NT2/D1 (cell line): ENCODE measurements around the gene CDH5.
A peak's percentile ranks its signal among the peaks of the same experiment; 100 is the strongest.

Experiments
- DNase-seq: peaks from one replicate; pipeline ENCODE4 v3.0.0-alpha.2; 2011; ENCODE audit warnings: low read depth, low spot score
- H3K27me3 ChIP-seq: 2 replicates; pipeline ENCODE4 v1.6.0; 2011; ENCODE audit warnings: mild to moderate bottlenecking; ENCODE audit not compliant: insufficient read length, insufficient read depth
- H3K36me3 ChIP-seq: 2 replicates; pipeline ENCODE4 v1.6.1; 2011; ENCODE audit warnings: mild to moderate bottlenecking, low read length, mixed read lengths; ENCODE audit not compliant: insufficient read depth, insufficient read length
- H3K4me1 ChIP-seq: 2 replicates; pipeline ENCODE4 v1.5.1; 2011; ENCODE audit not compliant: insufficient read depth, insufficient read length
- H3K4me3 ChIP-seq: 2 replicates; pipeline ENCODE4 v1.5.1; 2011; ENCODE audit warnings: low read depth; ENCODE audit not compliant: insufficient read length
- H3K9ac ChIP-seq: 2 replicates; pipeline ENCODE4 v1.6.0; 2011; ENCODE audit warnings: low read depth; ENCODE audit not compliant: insufficient read length
- H3K9me3 ChIP-seq: 2 replicates; pipeline ENCODE4 v1.5.1; 2011; ENCODE audit warnings: mild to moderate bottlenecking, low read length; ENCODE audit not compliant: insufficient read depth
- SUZ12 ChIP-seq: IDR thresholded peaks from 2 replicates; pipeline ENCODE4 v1.6.1; 2011; ENCODE audit not compliant: insufficient read length, insufficient read depth; ENCODE audit errors: extremely low read depth
- YY1 ChIP-seq: IDR thresholded peaks from 2 replicates; pipeline ENCODE4 v1.6.1; 2011; ENCODE audit not compliant: insufficient read length, insufficient read depth
- ZNF274 ChIP-seq: IDR thresholded peaks from 2 replicates; pipeline ENCODE4 v1.6.1; 2011; ENCODE audit warnings: mild to moderate bottlenecking, low read depth, low read length

The CDH5 gene

GRCh38 chr16:66342294-66342900 is 24.1 kb upstream of the CDH5 start:
- H3K27me3 ChIP-seq = no peaks in the 10 kb centered on the region
- no peak overlapping the region for H3K4me3 ChIP-seq
- peak; percentile 48 for DNase-seq
- H3K9me3 ChIP-seq = no peaks in the 10 kb centered on the region; the same call in 1 of the 2 replicates
- peaks cover 7% of the 10 kb centered on the region for H3K4me1 ChIP-seq
- TF ChIP-seq SUZ12 (no peak), YY1 (no peak), ZNF274 (no peak)
- H3K9ac ChIP-seq = no peak overlapping the region
- no peaks in the 10 kb centered on the region for H3K36me3 ChIP-seq

- Histone ChIP-seq H3K4me3 (no peak overlapping the region), H3K36me3 (no peaks in the 10 kb centered on the region), H3K9ac (no peak overlapping the region), H3K9me3 (no peaks in the 10 kb centered on the region), H3K27me3 (no peaks in the 10 kb centered on the region), H3K4me1 (peaks cover 7% of the 10 kb centered on the region)
- DNase-seq = peak; percentile 28
- TF ChIP-seq SUZ12 (no peak), YY1 (no peak), ZNF274 (no peak)
Observed at GRCh38 chr16:66344533-66345145, 21.9 kb upstream of the CDH5 start.

DNA sequence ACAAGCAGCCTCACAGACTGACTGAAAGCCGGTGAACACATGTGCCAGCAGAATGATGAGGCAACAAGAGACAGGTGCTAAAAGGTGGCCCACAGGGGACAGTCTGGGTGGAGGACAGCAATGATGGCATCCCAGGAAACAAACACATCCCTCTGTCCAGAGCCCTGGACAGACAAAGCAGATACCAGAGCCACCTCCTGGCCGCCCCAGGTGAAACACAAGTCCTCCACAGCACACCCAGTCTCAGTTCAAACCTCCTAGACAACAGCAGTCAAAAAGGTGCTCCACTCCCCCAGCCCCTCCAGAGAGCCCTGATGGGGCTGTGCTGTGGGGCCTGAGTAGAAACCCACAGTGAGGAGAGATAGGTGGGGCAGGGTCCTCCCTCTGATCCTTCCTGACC is 20.3 kb upstream of the CDH5 start:
- H3K4me1 ChIP-seq = peaks cover 7% of the 10 kb centered on the region
- H3K9ac ChIP-seq = no peak overlapping the region
- H3K27me3 ChIP-seq = no peaks in the 10 kb centered on the region
- no peak for DNase-seq
- no peak overlapping the region for H3K4me3 ChIP-seq
- no peaks in the 10 kb centered on the region for H3K9me3 ChIP-seq
- H3K36me3 ChIP-seq = no peaks in the 10 kb centered on the region
- no peak for TF ChIP-seq YY1
- no peak for TF ChIP-seq SUZ12
- no peak for TF ChIP-seq ZNF274

DNA sequence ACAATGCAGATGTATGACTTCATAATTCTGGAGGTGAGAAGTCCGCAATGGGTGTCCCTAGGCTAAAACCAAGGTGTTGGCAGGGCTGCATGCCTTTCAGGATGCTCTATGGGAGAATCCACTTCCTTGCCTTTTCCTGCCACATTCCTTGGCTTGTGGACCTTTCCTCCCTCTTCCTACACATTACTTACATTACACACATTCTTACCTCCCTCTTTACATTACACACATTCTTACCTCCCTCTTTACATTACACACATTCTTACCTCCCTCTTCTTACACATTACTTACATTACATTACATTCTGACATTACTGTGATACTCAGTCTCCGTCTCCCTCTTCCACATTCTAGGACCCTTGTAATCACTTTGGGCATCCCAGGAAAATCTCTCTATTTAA is 14.2 kb upstream of the CDH5 start:
- H3K4me3 ChIP-seq = no peak overlapping the region
- H3K9me3 ChIP-seq = no peaks in the 10 kb centered on the region
- H3K36me3 ChIP-seq = no peaks in the 10 kb centered on the region
- TF ChIP-seq SUZ12 (no peak), YY1 (no peak), ZNF274 (no peak)
- H3K9ac ChIP-seq = no peak overlapping the region
- H3K27me3 ChIP-seq = no peaks in the 10 kb centered on the region
- H3K4me1 ChIP-seq = peaks cover 5% of the 10 kb centered on the region
- DNase-seq = no peak

- Histone ChIP-seq H3K4me3 (no peak overlapping the region), H3K9me3 (no peaks in the 10 kb centered on the region), H3K27me3 (no peaks in the 10 kb centered on the region), H3K36me3 (no peaks in the 10 kb centered on the region), H3K4me1 (peaks cover 5% of the 10 kb centered on the region), H3K9ac (no peak overlapping the region)
- no peak for DNase-seq
- no peak for TF ChIP-seq SUZ12
- TF ChIP-seq YY1 = no peak
- no peak for TF ChIP-seq ZNF274
Observed at GRCh38 chr16:66353055-66353454, 13.4 kb upstream of the CDH5 start.

DNA sequence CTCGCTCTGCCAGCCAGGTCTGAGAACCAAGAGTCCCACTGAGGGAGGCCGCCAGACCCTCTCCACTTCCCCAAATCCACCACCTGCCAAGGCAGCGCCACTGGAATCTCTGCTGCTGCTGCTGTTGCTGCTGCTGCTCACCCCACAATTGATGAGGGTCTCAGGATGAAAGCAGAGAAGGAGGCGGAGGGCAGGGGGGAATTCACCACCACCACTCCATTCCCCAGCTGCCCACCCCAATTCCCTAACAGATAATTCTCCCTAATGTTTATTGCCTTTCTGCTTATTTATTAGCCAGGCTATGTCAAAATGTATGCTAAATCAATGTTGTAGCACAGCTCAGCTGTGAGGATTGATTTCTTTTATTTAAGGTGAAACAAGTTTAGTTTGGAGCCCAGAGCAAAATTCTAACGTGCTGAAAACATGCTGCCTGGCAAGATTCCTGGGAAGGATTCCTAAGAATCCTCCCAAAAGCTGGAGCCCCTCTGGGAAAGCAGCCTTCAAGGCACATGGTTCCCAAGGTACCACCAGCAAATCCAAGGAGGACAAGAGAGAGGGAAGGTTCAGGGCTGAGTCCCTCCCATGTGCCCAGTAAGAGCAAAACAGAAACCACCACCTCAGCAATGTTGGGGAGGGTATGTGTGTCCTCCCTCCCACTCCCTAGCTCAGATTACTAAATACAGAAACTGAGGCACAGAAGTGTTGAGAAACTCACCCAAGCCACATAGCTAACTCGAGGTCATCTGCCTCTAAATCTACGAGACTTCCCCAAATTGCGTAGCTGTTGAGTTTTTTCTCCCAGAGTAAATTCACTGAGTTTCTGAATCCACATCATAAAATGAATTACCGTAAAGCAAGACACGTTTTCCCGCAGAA is 12.2 kb upstream of the CDH5 start:
- Histone ChIP-seq H3K4me1 (peaks cover 7% of the 10 kb centered on the region), H3K9me3 (no peaks in the 10 kb centered on the region), H3K9ac (no peak overlapping the region), H3K4me3 (no peak overlapping the region), H3K36me3 (no peaks in the 10 kb centered on the region), H3K27me3 (no peaks in the 10 kb centered on the region)
- no peak for TF ChIP-seq YY1
- TF ChIP-seq SUZ12 = no peak
- no peak for TF ChIP-seq ZNF274
- no peak for DNase-seq

GRCh38 chr16:66355526-66355925 is 11.0 kb upstream of the CDH5 start:
- no peaks in the 10 kb centered on the region for H3K27me3 ChIP-seq
- TF ChIP-seq SUZ12 (no peak), YY1 (no peak), ZNF274 (no peak)
- H3K9me3 ChIP-seq = no peaks in the 10 kb centered on the region
- H3K4me3 ChIP-seq = no peak overlapping the region
- no peak overlapping the region for H3K9ac ChIP-seq
- DNase-seq = no peak
- H3K36me3 ChIP-seq = no peaks in the 10 kb centered on the region
- peaks cover 12% of the 10 kb centered on the region for H3K4me1 ChIP-seq
